Body of pancreas (tissue), 4 donors: Measurements from ENCODE around the gene OR6C74. TPM values are rescaled to one million over a fixed set of nuclear protein-coding genes. Genes with fewer than 3 reads are reported as not detected.

Source experiments
- ATAC-seq: fragments of 150-250 bp; one replicate; pipeline ENCODE4 v1.9.1; 2016
- DNase-seq, 4 donors: peaks; one replicate each; pipeline ENCODE4 v3.0.0-alpha.2; 2019
- H3K27ac ChIP-seq, 4 donors: fragments of 200-600 bp; sonication (generic); 1 replicate in 3 of 4; 2 replicates in 1 of 4; pipeline versions ENCODE4 v1.5.1 to v1.6.1; 2016 to 2019; ENCODE audit warnings: mild to moderate bottlenecking in 1 of 4, mixed read lengths in 1 of 4, moderate library complexity in 1 of 4
- H3K27me3 ChIP-seq, 2 donors: fragments of 200-600 bp; sonication (generic); one replicate each; pipeline ENCODE4 v1.6.0; 2016; ENCODE audit warnings: mild to moderate bottlenecking in 1 of 2
- H3K36me3 ChIP-seq, 2 donors: fragments of 200-600 bp; sonication (generic); replicated peaks in 1 of 2; 2 replicates each; pipeline ENCODE4 v1.5.1; 2016; ENCODE audit warnings: low read depth in 2 of 2; ENCODE audit not compliant: insufficient read depth in 1 of 2
- H3K4me1 ChIP-seq: fragments of 200-600 bp; sonication (generic); one replicate; pipeline ENCODE4 v1.6.0; 2016
- H3K4me3 ChIP-seq, 2 donors: fragments of 200-600 bp; sonication (generic); 1 replicate in 1 of 2; 2 replicates in 1 of 2; pipeline ENCODE4 v1.5.1; 2016 to 2019
- H3K9me3 ChIP-seq, 3 donors: fragments of 200-600 bp; sonication (generic); 1 replicate in 2 of 3; 2 replicates in 1 of 3; pipeline ENCODE4 v1.5.1; 2016
- CTCF ChIP-seq, 7 experiments: fragments of 450-650 bp in 4 of 7; fragments of 200-600 bp in 3 of 7; sonication (generic) in 3 of 7; IDR thresholded peaks; one replicate each; pipeline ENCODE4 v1.5.1; 2016 to 2019; ENCODE audit warnings: antibody characterized with exemption in 7 of 7
- POLR2A ChIP-seq, 3 donors: fragments of 450-650 bp; IDR thresholded peaks; one replicate each; pipeline ENCODE4 v1.6.1; 2016; ENCODE audit warnings: antibody characterized with exemption in 3 of 3, mild to moderate bottlenecking in 2 of 3
- WGBS, 2 donors: methylation state at CpG; one replicate each; pipeline ENCODE4 v1.1.5; 2017; 5-methylcytosine and 5-hydroxymethylcytosine counted together
- intact Hi-C: fragments of 100-400 bp; cut with DNase I; formaldehyde crosslinking; loops from one replicate; pipeline ENCODE4 v1.15.1; 2023
- total RNA-seq, 2 donors: library from RNA; depleted of rRNA; stranded (reverse); fragments of >200 nt; gene quantifications; one replicate each; pipeline ENCODE4 v1.1.0, GENCODE V29; 2016

The OR6C74 gene
- not detected for total RNA-seq

- Histone ChIP-seq H3K27me3 (no peaks in the 10 kb centered on the region), H3K4me3 (no peak within 1 kb of the TSS), H3K27ac (no peak within 1 kb of the TSS), H3K9me3 (no peaks in the 10 kb centered on the region), H3K36me3 (no peaks in the 10 kb centered on the region), H3K4me1 (no peaks in the 10 kb centered on the region)
- intact Hi-C loops = no loop called here
- TF ChIP-seq POLR2A (IDR thresholded peaks at IDR 0.05) (no peak), CTCF (IDR thresholded peaks at IDR 0.05) (no peak)
- ATAC-seq (no peak), DNase-seq (no peak)
- 91 to 97% methylated on average over 3 of the region's 3 CpGs for WGBS, 2 donors
These were observed at the start of gene OR6C74 for GRCh38 chr12:55244309-55244708. Gene OR6C74 (plus strand): TSS chr12:55244609. CDS start chr12:55247288, 2,679 bp downstream.

GRCh38 chr12:55220725-55221124 is 23.7 kb upstream of the OR6C74 start, which contains the start of gene OR10A7:
Gene OR10A7 (plus strand): TSS chr12:55221025. CDS start chr12:55221025, 0 bp downstream.
- intact Hi-C loops = no loop called here
- H3K9me3 ChIP-seq = no peaks in the 10 kb centered on the region
- 57 to 71% methylated on average over 2 of the region's 2 CpGs for WGBS, 2 donors
- ATAC-seq (no peak), DNase-seq (no peak)
- no peak within 1 kb of the TSS for H3K27ac ChIP-seq
- no peak within 1 kb of the TSS for H3K4me3 ChIP-seq
- no peaks in the 10 kb centered on the region for H3K4me1 ChIP-seq
- no peaks in the 10 kb centered on the region for H3K27me3 ChIP-seq
- H3K36me3 ChIP-seq = no peaks in the 10 kb centered on the region
- no peak for TF ChIP-seq POLR2A (IDR thresholded peaks at IDR 0.05)
- TF ChIP-seq CTCF (IDR thresholded peaks at IDR 0.05) = no peak

GRCh38 chr12:55226523-55226922 is 17.9 kb upstream of the OR6C74 start:
- H3K9me3 ChIP-seq = no peaks in the 10 kb centered on the region
- no peak for ATAC-seq
- no peak for DNase-seq
- H3K27ac ChIP-seq = no peak overlapping the region
- no peak for TF ChIP-seq CTCF (IDR thresholded peaks at IDR 0.05)
- no peaks in the 10 kb centered on the region for H3K27me3 ChIP-seq
- no peaks in the 10 kb centered on the region for H3K4me1 ChIP-seq
- intact Hi-C loops = no loop called here
- no peaks in the 10 kb centered on the region for H3K36me3 ChIP-seq
- H3K4me3 ChIP-seq = no peak overlapping the region
- WGBS, 2 donors = 28 to 54% methylated on average over 1 of the region's 1 CpG

- Histone ChIP-seq H3K4me1 (no peaks in the 10 kb centered on the region), H3K36me3 (no peaks in the 10 kb centered on the region), H3K27me3 (no peaks in the 10 kb centered on the region), H3K4me3 (no peak overlapping the region), H3K27ac (no peak overlapping the region), H3K9me3 (no peaks in the 10 kb centered on the region)
- WGBS, 2 donors = 31 to 39% methylated on average over 3 of the region's 3 CpGs
- no peak for ATAC-seq
- DNase-seq = no peak
- intact Hi-C loops = no loop called here
- no peak for TF ChIP-seq POLR2A (IDR thresholded peaks at IDR 0.05)
- TF ChIP-seq CTCF (IDR thresholded peaks at IDR 0.05) = no peak
These were observed 16.8 kb upstream of the OR6C74 start for GRCh38 chr12:55227643-55228042.

DNA sequence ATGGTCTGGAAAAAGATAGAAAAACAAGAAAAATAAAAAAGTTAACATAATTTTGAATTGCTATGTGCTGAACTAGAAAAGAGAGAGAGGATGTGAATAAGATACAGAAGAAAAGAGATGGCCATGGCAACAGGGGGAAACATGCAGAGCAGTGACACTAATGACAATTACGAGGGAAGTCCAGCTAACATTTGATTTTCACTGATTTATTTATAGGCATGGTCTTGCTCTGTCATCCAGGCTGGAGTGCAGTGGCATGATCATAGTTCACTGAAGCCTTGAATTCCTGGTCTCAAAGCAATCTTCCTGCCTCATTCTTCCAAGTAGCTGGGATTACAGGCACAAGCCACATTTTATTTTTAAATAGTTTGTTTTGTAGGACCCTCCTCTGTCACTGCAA is 1.8 kb downstream of the OR6C74 start:
- no peak for ATAC-seq
- no peak for DNase-seq
- H3K9me3 ChIP-seq = no peaks in the 10 kb centered on the region
- 25 to 41% methylated on average over 1 of the region's 1 CpG for WGBS, 2 donors
- no peaks in the 10 kb centered on the region for H3K27me3 ChIP-seq
- H3K4me3 ChIP-seq = no peak overlapping the region
- H3K36me3 ChIP-seq = no peaks in the 10 kb centered on the region
- H3K27ac ChIP-seq = no peak overlapping the region
- no peaks in the 10 kb centered on the region for H3K4me1 ChIP-seq
- intact Hi-C loops = no loop called here
- TF ChIP-seq CTCF (IDR thresholded peaks at IDR 0.05) (no peak), POLR2A (IDR thresholded peaks at IDR 0.05) (no peak)
